H1 (cell line): ENCODE data around the gene OGT. TPM values are rescaled to one million over a fixed set of nuclear protein-coding genes. Genes with fewer than 3 reads are reported as not detected.

ENCODE experiments used
- GTF2F1 ChIP-seq: IDR thresholded peaks from 2 replicates; pipeline ENCODE4 v1.6.1; 2012; ENCODE audit warnings: low read depth, low read length, improper control_type of control experiment, borderline replicate concordance
- HDAC6 ChIP-seq: IDR thresholded peaks from one replicate; pipeline ENCODE4 v1.7.1; 2012; ENCODE audit warnings: low read depth, mild to moderate bottlenecking, inconsistent platforms, low read length, moderate library complexity
- POLR2A ChIP-seq, 2 experiments: IDR thresholded peaks; 1 replicate in 1 of 2; 2 replicates in 1 of 2; pipeline ENCODE4 v1.6.1; 2011; ENCODE audit warnings: low read depth in 2 of 2, low read length in 2 of 2, mild to moderate bottlenecking in 2 of 2; ENCODE audit errors: control extremely low read depth in 1 of 2
- POLR2AphosphoS5 ChIP-seq: IDR thresholded peaks from 2 replicates; pipeline ENCODE4 v1.6.1; 2011; ENCODE audit warnings: low read depth, low read length
- SP1 ChIP-seq: IDR thresholded peaks from 2 replicates; pipeline ENCODE4 v1.6.1; 2011; ENCODE audit warnings: low read depth, low read length
- polyA plus RNA-seq, 7 experiments: library from polyadenylated mRNA; depleted of rRNA in 3 of 7; stranded (reverse) in 5 of 7; unstranded in 2 of 7; fragments of >200 nt in 5 of 7; fragments of 200-250 nt in 2 of 7; gene quantifications; 1 replicate in 5 of 7; 2 replicates in 1 of 7; 4 replicates in 1 of 7; pipeline versions ENCODE4 v1.2.1 to v1.2.3, GENCODE V29; 2011 to 2013; ENCODE audit warnings: missing spikeins in 2 of 7, mixed read lengths in 2 of 7
- total RNA-seq: library from RNA; stranded (reverse); fragmentation: NEBNext Ultra II Directional; extraction: Animal tissue kit (Norgen Biotek cat#: 25700); gene quantifications from 2 replicates; pipeline ENCODE4 v1.2.1, GENCODE V29; 2021

The OGT gene
- total and polyA plus RNA-seq, 2 of the 8 experiments (the other 6 are each of a cell fraction or from before 2014, with no cell fraction given): 130 to 169 TPM

- TF ChIP-seq HDAC6 (no peak), POLR2A (IDR thresholded peaks at IDR 0.05; ENCODE audit: control extremely low read depth in 1 of 2, low read depth in 2 of 2, low read length in 2 of 2) (no peak), GTF2F1 (no peak), POLR2AphosphoS5 (no peak), SP1 (no peak)
Measured at GRCh38 chrX:71487814-71488213, 45.1 kb upstream of the OGT start (continued).
